K562 (cell line): Measurements from ENCODE around the gene BHLHE40. TPM values are rescaled to one million over a fixed set of nuclear protein-coding genes. Genes with fewer than 3 reads are reported as not detected.

Source experiments
- ARID1B ChIP-seq: fragments of 450-650 bp; IDR thresholded peaks from 2 replicates; pipeline ENCODE4 v1.6.1; 2016; ENCODE audit warnings: antibody characterized with exemption, mild to moderate bottlenecking, inconsistent platforms
- ARNT ChIP-seq, 2 experiments: fragments of 450-650 bp; IDR thresholded peaks; 2 replicates each; pipeline ENCODE4 v1.6.1; 2016; ENCODE audit warnings: mild to moderate bottlenecking in 1 of 2
- CTBP1 ChIP-seq: fragments of 450-650 bp; IDR thresholded peaks from 2 replicates; pipeline ENCODE4 v1.6.1; 2016; ENCODE audit warnings: borderline replicate concordance
- DMBX1 ChIP-seq: fragments of 250-450 bp; sonication (Bioruptor Pico); IDR thresholded peaks from 2 replicates; pipeline ENCODE4 v1.8.0; 2022; ENCODE audit warnings: inconsistent platforms, mild to moderate bottlenecking, moderate library complexity, borderline replicate concordance
- EP300 ChIP-seq: IDR thresholded peaks from 2 replicates; pipeline ENCODE4 v1.6.1; 2012; ENCODE audit warnings: low read length, improper control_type of control experiment
- GTF2E2 ChIP-seq: fragments of 200-800 bp; sonication (Bioruptor generic); IDR thresholded peaks from 2 replicates; pipeline ENCODE4 v1.6.1; 2016; ENCODE audit warnings: missing genetic modification characterization, missing compliant biosample characterization
- MYC ChIP-seq, 2 experiments: fragments of 250-450 bp in 1 of 2; sonication (Bioruptor Pico) in 1 of 2; IDR thresholded peaks; 2 replicates each; pipeline versions ENCODE4 v1.5.1 to v1.6.1; 2012 to 2021; ENCODE audit warnings: low read depth in 2 of 2, borderline replicate concordance in 1 of 2, improper control_type of control experiment in 1 of 2, low read length in 1 of 2, mild to moderate bottlenecking in 1 of 2, moderate library complexity in 1 of 2
- NFXL1 ChIP-seq: fragments of 450-650 bp; formaldehyde crosslinking; IDR thresholded peaks from 2 replicates; pipeline ENCODE4 v1.4.0; 2021; ENCODE audit warnings: mild to moderate bottlenecking
- NR3C1 ChIP-seq: sonication (generic); formaldehyde crosslinking; IDR thresholded peaks from 2 replicates; pipeline ENCODE4 v1.8.1; 2022; ENCODE audit warnings: missing genetic modification reagents
- RFX7 ChIP-seq: fragments of 250-450 bp; sonication (Bioruptor Pico); IDR thresholded peaks from 2 replicates; pipeline ENCODE4 v1.5.1; 2021; ENCODE audit warnings: mild to moderate bottlenecking
- SMAD4 ChIP-seq: fragments of 250-450 bp; sonication (Bioruptor Pico); conservative IDR thresholded peaks from 2 replicates; pipeline ENCODE4 v1.8.0; 2021; ENCODE audit warnings: inconsistent platforms, mild to moderate bottlenecking, moderate library complexity
- SP1 ChIP-seq: sonication (generic); formaldehyde crosslinking; IDR thresholded peaks from 2 replicates; pipeline ENCODE4 v1.8.1; 2022; ENCODE audit warnings: mild to moderate bottlenecking, missing genetic modification reagents
- SP2 ChIP-seq: IDR thresholded peaks from 2 replicates; pipeline ENCODE4 v1.6.1; 2011; ENCODE audit warnings: mild to moderate bottlenecking, low read depth, low read length, moderate library complexity; ENCODE audit not compliant: poor library complexity, severe bottlenecking; ENCODE audit errors: extremely low read depth
- TCF3 ChIP-seq: sonication (generic); formaldehyde crosslinking; IDR thresholded peaks from 2 replicates; pipeline ENCODE4 v1.4.0; 2020; ENCODE audit warnings: mild to moderate bottlenecking, missing genetic modification reagents
- TCF7L2 ChIP-seq: fragments of 150-350 bp; IDR thresholded peaks from 2 replicates; pipeline ENCODE4 v1.6.1; 2016; ENCODE audit warnings: low read depth, mild to moderate bottlenecking, low read length, moderate library complexity
- ZNF232 ChIP-seq: sonication (generic); formaldehyde crosslinking; IDR thresholded peaks from 2 replicates; pipeline ENCODE4 v1.8.0; 2022; ENCODE audit warnings: mild to moderate bottlenecking, missing genetic modification reagents
- polyA plus RNA-seq, 8 experiments: library from polyadenylated mRNA; depleted of rRNA in 4 of 8; stranded (reverse) in 5 of 8; unstranded in 3 of 8; fragments of >200 nt; fragmentation: Nextera tagmentation in 2 of 8; fragmentation: Illumina TruSeq in 1 of 8; extraction: Ambion mirVana in 2 of 8; extraction: Trizol in 1 of 8; gene quantifications; 2 replicates each; pipeline versions ENCODE4 v1.2.1 to v1.2.3, GENCODE V29; 2011 to 2014; ENCODE audit warnings: inconsistent platforms in 1 of 8, missing spikeins in 1 of 8
- total RNA-seq, 7 experiments: library from RNA; depleted of rRNA in 6 of 7; stranded (reverse); fragments of >200 nt in 6 of 7; fragmentation: Illumina TruSeq in 2 of 7; extraction: Trizol in 2 of 7; gene quantifications; 2 replicates each; pipeline versions ENCODE4 v1.2.1 to v1.2.3, GENCODE V29; 2011 to 2021; ENCODE audit warnings: low replicate concordance in 1 of 7
- TF ChIP-seq, protein P1 (sequence below), 2 experiments: fragments of 200-800 bp in 1 of 2; sonication (Bioruptor generic) in 1 of 2; sonication (generic) in 1 of 2; formaldehyde crosslinking in 1 of 2; IDR thresholded peaks in 1 of 2; conservative IDR thresholded peaks in 1 of 2; 2 replicates each; pipeline versions ENCODE4 v1.5.0 to v1.6.1; 2016 to 2020; ENCODE audit warnings: missing compliant biosample characterization in 1 of 2, missing genetic modification characterization in 1 of 2, missing genetic modification reagents in 1 of 2

Gene BHLHE40
- total and polyA plus RNA-seq, 9 of the 15 experiments (the other 6 are each of a cell fraction or from before 2014, with no cell fraction given) = 12.0 to 83.9 (median 31.4) TPM

- peak; percentile 74; the same call in 1 of the 2 replicates for TF ChIP-seq SMAD4
- TF ChIP-seq NFXL1 (CRISPR knock-in tag) = no peak
- TF ChIP-seq, protein P1, sequence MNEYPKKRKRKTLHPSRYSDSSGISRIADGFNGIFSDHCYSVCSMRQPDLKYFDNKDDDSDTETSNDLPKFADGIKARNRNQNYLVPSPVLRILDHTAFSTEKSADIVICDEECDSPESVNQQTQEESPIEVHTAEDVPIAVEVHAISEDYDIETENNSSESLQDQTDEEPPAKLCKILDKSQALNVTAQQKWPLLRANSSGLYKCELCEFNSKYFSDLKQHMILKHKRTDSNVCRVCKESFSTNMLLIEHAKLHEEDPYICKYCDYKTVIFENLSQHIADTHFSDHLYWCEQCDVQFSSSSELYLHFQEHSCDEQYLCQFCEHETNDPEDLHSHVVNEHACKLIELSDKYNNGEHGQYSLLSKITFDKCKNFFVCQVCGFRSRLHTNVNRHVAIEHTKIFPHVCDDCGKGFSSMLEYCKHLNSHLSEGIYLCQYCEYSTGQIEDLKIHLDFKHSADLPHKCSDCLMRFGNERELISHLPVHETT (CRISPR knock-in tag; conservative IDR thresholded peaks at IDR 0.05 in 1 of 2, IDR thresholded peaks at IDR 0.05 in 1 of 2) = peak in 1 of 2 experiments; percentile 27; a peak in 1 of 4 replicates
- TF ChIP-seq TCF7L2 = no peak
- TF ChIP-seq NR3C1 (CRISPR knock-in tag) = no peak
- no peak for TF ChIP-seq RFX7 (CRISPR knock-in tag)
- no peak; the same call in 1 of the 2 replicates for TF ChIP-seq EP300
- TF ChIP-seq ZNF232 = no peak
- peak; percentile 88 to 89 for TF ChIP-seq ARNT (IDR thresholded peaks at IDR 0.05)
- TF ChIP-seq MYC (IDR thresholded peaks at IDR 0.05; ENCODE audit: low read depth, low read length) = peak; percentile 59; the same call in 1 of the 2 replicates
- no peak for TF ChIP-seq MYC (CRISPR knock-in tag; IDR thresholded peaks at IDR 0.05; ENCODE audit: borderline replicate concordance, low read depth)
- peak; percentile 55; the same call in 1 of the 2 replicates for TF ChIP-seq SP1
- no peak for TF ChIP-seq SP2
- TF ChIP-seq GTF2E2 = 0 out of 2 replicates have a peak, but pooled peaks have one; percentile 35
- no peak; the same call in none of the 2 replicates for TF ChIP-seq DMBX1 (CRISPR knock-in tag)
- TF ChIP-seq CTBP1 = peak; percentile 78; the same call in 1 of the 2 replicates
- TF ChIP-seq TCF3 (CRISPR knock-in tag) = peak; percentile 63
- TF ChIP-seq ARID1B = peak; percentile 84
Observed at GRCh38 chr3:5019411-5020241, 40.4 kb downstream of the BHLHE40 start (continued).
